ENCODE results near the gene GLT1D1. TPM values are rescaled to one million over a fixed set of nuclear protein-coding genes. Genes with fewer than 3 reads are reported as not detected.

GLT1D1 gene
- total and polyA plus RNA-seq, 12 donors = 0.07 to 3.3 (median 0.66) TPM; not detected in 1

DNA sequence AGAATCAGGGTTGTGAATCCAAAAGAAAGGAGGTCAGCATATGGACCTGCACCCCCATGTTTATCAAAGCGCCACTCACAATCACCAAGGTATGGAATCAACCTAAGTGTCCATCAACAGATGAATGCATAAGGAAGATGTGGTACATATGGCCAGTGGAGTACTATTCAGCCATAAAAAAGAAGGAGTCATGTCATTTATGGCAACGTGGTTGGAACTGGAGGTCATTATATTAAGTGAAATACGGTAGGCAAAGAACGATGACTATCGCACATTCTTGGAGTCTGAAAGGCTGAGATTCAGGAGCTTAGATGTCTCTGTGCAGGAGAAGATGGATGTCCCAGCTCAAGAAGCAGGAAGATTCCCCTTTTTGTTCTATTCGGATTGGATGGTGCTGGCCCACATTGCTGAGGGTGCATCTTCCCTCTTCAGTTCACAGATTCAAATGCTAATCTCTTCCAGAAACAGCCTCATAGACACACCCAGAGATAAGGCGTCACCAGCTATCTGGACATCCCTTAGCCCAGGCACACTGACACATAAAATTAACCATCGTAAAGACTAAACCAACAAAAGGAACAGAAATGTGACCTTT is 108.1 kb downstream of the GLT1D1 start:
- ATAC-seq (no peak), DNase-seq (no peak)
- H3K4me3 ChIP-seq = no peak overlapping the region
- intact Hi-C loops (cut with DNase I) = no loop called here
- no peaks in the 10 kb centered on the region for H3K4me1 ChIP-seq
- WGBS, 2 donors = 60 to 65% methylated on average over 8 of the region's 8 CpGs
- TF ChIP-seq, protein P1, sequence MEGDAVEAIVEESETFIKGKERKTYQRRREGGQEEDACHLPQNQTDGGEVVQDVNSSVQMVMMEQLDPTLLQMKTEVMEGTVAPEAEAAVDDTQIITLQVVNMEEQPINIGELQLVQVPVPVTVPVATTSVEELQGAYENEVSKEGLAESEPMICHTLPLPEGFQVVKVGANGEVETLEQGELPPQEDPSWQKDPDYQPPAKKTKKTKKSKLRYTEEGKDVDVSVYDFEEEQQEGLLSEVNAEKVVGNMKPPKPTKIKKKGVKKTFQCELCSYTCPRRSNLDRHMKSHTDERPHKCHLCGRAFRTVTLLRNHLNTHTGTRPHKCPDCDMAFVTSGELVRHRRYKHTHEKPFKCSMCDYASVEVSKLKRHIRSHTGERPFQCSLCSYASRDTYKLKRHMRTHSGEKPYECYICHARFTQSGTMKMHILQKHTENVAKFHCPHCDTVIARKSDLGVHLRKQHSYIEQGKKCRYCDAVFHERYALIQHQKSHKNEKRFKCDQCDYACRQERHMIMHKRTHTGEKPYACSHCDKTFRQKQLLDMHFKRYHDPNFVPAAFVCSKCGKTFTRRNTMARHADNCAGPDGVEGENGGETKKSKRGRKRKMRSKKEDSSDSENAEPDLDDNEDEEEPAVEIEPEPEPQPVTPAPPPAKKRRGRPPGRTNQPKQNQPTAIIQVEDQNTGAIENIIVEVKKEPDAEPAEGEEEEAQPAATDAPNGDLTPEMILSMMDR (IDR thresholded peaks at IDR 0.05) = no peak
- peaks cover 0 to 31% (median 14%) of the 10 kb centered on the region in 7 donors for H3K27me3 ChIP-seq
- H3K36me3 ChIP-seq = no peaks in the 10 kb centered on the region
- H3K27ac ChIP-seq = no peak overlapping the region
- H3K9me3 ChIP-seq = peaks cover 0 to 24% (median 5%) of the 10 kb centered on the region in 11 donors

DNA sequence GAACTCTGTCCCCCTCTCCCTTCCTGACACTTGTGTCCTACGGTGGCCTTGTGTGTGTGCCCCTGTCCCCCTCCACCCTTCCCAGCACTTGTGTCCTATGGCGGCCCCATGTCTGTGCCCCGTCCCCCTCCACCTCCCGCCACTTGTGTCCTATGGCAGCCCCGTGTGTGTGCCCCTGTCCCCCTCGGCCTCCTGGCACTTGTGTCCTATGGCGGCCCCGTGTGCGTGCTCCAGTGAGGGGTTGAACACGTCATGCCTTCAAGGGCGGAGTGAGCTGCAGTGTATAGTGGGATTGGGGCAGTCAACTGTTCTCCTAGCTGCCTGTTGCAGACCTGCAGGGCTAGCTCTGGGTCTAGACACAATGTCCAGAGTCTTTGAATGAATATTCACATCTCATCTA is 108.7 kb downstream of the GLT1D1 start:
- DNase-seq (no peak), ATAC-seq (no peak)
- intact Hi-C loops (cut with DNase I) = no loop called here
- H3K27me3 ChIP-seq = peaks cover 0 to 33% (median 12%) of the 10 kb centered on the region in 7 donors
- WGBS, 2 donors = 76% methylated on average over 11 of the region's 11 CpGs
- H3K27ac ChIP-seq = no peak overlapping the region
- TF ChIP-seq, protein P1 (IDR thresholded peaks at IDR 0.05) = no peak
- H3K9me3 ChIP-seq = peaks cover 0 to 24% (median 5%) of the 10 kb centered on the region in 11 donors
- H3K4me1 ChIP-seq = no peaks in the 10 kb centered on the region
- H3K4me3 ChIP-seq = no peak overlapping the region
- H3K36me3 ChIP-seq = no peaks in the 10 kb centered on the region

DNA sequence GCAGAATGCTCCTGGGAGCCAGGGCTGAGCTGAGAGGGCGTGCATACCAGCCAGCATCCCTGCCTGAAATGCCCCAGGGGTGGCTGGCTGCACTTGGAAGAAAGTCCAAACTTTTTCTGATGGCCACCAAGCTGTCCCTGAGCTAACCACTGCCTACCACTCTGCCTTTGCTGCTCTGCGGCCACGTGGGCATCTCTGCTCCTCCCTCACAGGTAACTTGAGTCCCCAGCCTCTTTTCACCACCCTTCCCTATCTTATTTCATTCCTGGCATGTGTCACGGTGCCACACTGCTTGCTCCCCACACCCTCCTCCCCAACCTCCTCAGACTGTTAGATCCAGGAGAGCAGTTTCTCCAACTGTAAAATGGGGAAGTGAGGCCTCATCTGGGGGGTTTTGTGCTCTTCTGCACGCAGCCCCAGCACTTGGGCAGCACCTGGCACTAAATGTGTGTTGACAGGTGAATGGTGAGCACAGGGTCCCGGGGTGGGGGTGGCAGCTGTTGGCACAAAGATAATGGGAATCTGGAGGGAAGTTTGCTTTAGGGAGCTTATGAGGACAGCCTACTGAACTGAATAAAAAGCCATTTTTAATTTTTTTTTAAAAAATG is 113.0 kb downstream of the GLT1D1 start:
- intact Hi-C loops (cut with DNase I) = no loop called here
- WGBS, 2 donors = 23 to 25% methylated on average over 6 of the region's 6 CpGs
- TF ChIP-seq, protein P1 (IDR thresholded peaks at IDR 0.05) = no peak
- Histone ChIP-seq H3K27ac (no peak overlapping the region), H3K27me3 (peaks cover 4 to 47% (median 32%) of the 10 kb centered on the region in 7 donors), H3K4me1 (no peaks in the 10 kb centered on the region), H3K36me3 (no peaks in the 10 kb centered on the region), H3K4me3 (no peak overlapping the region), H3K9me3 (peaks cover 0 to 24% (median 5%) of the 10 kb centered on the region in 11 donors)
- ATAC-seq (no peak), DNase-seq (no peak)

DNA sequence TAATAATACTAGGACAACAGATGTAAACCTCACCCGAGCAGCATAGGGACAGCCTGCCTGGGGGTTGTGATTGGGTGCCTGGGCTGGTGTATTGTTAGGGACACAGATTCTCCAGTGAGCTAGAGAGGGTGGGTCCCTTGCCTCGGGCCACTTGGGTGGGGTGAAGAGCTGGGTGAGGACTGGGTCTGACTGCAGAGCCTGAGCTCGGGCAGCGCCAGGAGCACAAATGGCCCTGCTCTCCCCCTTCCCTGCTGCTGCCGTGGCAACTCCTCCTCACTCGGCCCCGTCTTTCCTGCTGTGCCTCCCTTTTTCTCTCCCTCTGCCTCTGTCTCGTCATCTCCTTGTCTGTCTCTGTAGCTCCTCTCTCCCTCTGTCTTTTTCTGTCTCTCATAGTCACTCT is 115.4 kb downstream of the GLT1D1 start:
- H3K4me3 ChIP-seq = no peak overlapping the region
- ATAC-seq (no peak), DNase-seq (no peak)
- no peak overlapping the region for H3K27ac ChIP-seq
- intact Hi-C loops (cut with DNase I) = no loop called here
- TF ChIP-seq, protein P1 (IDR thresholded peaks at IDR 0.05) = no peak
- peaks cover 4 to 63% (median 45%) of the 10 kb centered on the region in 7 donors for H3K27me3 ChIP-seq
- H3K36me3 ChIP-seq = no peaks in the 10 kb centered on the region
- peaks cover 0 to 20% (median 5%) of the 10 kb centered on the region in 11 donors for H3K9me3 ChIP-seq
- H3K4me1 ChIP-seq = no peaks in the 10 kb centered on the region
- WGBS, 2 donors = 21 to 24% methylated on average over 8 of the region's 8 CpGs

Measured in heart right ventricle (tissue), 16 donors.